Vein endothelial cell (primary cell): Measurements from ENCODE around the gene HSBP1L1. TPM values are rescaled to one million over a fixed set of nuclear protein-coding genes. Genes with fewer than 3 reads are reported as not detected.

ENCODE experiments used
- total RNA-seq: library from RNA; depleted of rRNA; stranded (reverse); fragments of >200 nt; gene quantifications from 2 replicates; pipeline ENCODE4 v1.2.3, GENCODE V29; 2012

Gene HSBP1L1
- total RNA-seq, result 4.6 and 5.7 TPM in 2 replicates

DNA sequence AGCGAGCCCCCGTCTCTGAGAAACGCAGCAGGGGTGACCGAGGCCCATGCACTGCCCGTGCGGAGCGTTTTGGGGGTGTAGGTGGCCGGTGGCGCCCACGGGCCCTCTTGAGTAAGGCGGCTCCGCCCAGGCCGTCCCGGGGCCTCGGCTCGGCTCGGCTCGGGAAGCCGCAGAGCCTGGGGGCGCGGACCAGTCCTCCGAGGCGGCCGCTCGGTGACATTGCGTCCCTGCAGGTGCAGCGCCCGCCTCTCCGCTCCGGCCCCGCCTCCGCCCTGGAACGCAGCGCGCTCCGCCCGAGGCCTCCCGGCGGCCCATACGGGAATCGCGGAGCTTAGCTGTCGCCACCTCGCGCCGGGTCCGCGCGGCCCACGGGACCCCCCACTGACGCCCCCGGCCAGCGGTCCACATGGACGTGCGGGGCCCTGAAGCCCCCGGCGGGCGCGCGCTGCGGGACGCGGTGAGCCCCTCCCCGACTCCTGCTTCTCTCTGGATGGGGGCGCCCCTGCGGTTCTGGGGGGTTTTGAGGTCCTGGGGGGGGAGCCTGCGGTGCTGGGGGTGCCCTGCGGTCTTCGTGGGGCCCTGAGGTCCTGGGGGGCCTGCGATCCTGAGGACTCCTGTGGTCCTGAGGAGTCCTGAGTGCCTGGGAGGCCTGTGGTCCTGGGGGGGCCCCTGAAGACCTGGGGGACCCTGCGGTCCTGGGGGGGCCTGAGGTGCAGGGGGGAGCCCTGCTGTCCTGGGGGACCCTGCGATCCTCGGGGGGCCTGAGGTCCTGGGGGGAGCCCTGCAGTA is at the start of gene HSBP1L1:
Gene HSBP1L1, plus strand, starts transcription at position 314 of the 789 bp plus-strand sequence. Its CDS starts 93 bp downstream, at position 407.

DNA sequence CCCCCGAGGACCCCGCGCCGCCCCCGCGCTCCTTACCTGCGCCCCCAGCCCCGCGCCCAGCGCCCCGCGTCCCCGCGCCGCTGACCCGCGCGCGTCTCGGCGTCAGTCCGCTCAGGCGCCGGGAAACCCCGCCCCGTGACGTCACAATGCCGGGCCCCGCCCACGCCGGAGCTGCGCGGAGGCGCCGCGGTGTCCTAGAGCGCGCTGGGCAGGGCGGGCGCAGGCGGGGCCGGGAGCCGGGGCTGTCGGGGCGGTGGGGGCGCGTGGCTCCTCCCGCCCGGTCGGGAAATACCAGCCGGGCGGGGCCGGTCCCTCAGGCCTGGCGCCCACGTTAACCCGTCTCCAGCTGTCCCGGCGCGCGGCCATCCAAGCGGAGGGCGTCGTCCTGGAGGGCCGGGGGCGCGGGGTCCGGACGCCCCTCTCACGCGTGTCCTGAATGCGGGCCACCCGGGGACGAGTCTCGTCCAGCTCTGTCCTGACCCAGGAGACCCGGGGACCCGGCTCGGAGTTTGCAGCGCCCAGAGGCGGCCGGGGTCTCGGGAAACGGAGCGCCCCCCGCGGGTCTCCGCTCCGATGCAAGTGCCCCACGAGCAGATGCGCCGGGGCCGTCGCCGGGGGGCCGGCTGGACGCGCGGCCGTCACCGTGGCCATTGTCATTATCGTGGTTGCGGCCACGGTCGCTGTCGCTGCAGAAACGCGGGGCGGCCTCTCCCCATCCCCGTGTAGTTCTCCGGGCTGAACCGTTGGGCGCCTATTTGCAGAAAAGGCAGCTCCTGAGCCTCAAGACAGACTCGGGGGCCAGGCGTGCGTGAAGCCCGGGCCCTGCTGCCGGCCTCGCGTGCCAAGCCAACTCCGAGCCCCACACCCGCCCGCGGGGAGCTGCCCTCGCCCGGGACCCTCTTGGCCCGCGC is 12.6 kb upstream of the HSBP1L1 start, which contains the start of gene SLC66A2:
Gene SLC66A2, minus strand, starts transcription at position 109 of the 911 bp plus-strand sequence. CDS start 727 bp downstream, outside the sequence.

GRCh38 chr18:79988451-79989194 is 24.2 kb downstream of the HSBP1L1 start, which contains the start of gene TXNL4A:
Gene TXNL4A, minus strand, starts transcription at chr18:79988563. Its CDS starts 171 bp downstream, at chr18:79988392.

Other genes starting within 250 kb of the HSBP1L1 start
- gene KCNG2, start 166.7 kb upstream of the HSBP1L1 start, total RNA-seq, result not detected in 2 replicates
- gene SLC66A2, start 13.0 kb upstream of the HSBP1L1 start, total RNA-seq, result 33.7 and 40.5 TPM in 2 replicates
- 56.2 and 57.1 TPM in 2 replicates for gene TXNL4A, start 23.9 kb downstream of the HSBP1L1 start, total RNA-seq
- gene RBFA, start 69.8 kb downstream of the HSBP1L1 start, total RNA-seq, result 27.8 and 28.2 TPM in 2 replicates
- gene ADNP2, start 144.6 kb downstream of the HSBP1L1 start, total RNA-seq, result 27.9 and 32.3 TPM in 2 replicates